ENCODE results near the gene LGALSL. TPM values are rescaled to one million over a fixed set of nuclear protein-coding genes. Genes with fewer than 3 reads are reported as not detected.

The LGALSL gene
- total RNA-seq, 1 experiment from 2014 or later: 23.8 TPM

DNA sequence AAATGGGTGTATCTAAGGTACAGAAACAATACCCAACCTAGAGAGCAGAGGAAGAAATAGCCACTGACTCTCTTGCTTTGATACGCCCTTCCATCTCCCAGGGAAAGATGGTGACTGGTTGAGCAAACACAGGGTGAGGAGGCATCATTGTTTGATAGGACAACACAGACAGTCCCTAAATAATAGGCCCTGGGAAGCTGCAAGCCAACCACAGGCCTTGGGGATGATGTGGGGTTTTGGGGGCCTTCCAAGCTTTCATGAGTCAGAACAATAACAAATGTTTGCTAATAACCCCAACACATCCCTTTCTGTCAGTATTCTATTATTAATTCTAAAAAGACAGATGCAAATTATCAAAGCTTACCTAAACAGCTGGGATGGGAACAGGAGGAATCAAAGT is 9.8 kb downstream of the LGALSL start:
- no peak overlapping the region for H2AFZ ChIP-seq (ENCODE audit: low read length)
- Mint-ChIP-seq H3K36me3 (ENCODE audit: insufficient read depth in 1 of 3, low read depth in 3 of 3) (peaks cover 0 to 7% (median 0%) of the 10 kb centered on the region in 3 experiments; a peak in 2 of 7 replicates), H3K9me3 (no peaks in the 10 kb centered on the region), H3K4me3 (no peak overlapping the region), H3K27ac (no peak overlapping the region), H3K27me3 (ENCODE audit: low read depth) (no peaks in the 10 kb centered on the region), H3K4me1 (peaks cover 8 to 23% of the 10 kb centered on the region in 2 experiments)
- no peak overlapping the region for H3T11ph ChIP-seq (ENCODE audit: low read length)
- no peak overlapping the region for H3K4me2 ChIP-seq (ENCODE audit: insufficient read depth, insufficient read length, low read length)
- no peak overlapping the region for H3K23ac ChIP-seq (ENCODE audit: insufficient read length, low read depth, low read length)
- TF ChIP-seq, protein P1, sequence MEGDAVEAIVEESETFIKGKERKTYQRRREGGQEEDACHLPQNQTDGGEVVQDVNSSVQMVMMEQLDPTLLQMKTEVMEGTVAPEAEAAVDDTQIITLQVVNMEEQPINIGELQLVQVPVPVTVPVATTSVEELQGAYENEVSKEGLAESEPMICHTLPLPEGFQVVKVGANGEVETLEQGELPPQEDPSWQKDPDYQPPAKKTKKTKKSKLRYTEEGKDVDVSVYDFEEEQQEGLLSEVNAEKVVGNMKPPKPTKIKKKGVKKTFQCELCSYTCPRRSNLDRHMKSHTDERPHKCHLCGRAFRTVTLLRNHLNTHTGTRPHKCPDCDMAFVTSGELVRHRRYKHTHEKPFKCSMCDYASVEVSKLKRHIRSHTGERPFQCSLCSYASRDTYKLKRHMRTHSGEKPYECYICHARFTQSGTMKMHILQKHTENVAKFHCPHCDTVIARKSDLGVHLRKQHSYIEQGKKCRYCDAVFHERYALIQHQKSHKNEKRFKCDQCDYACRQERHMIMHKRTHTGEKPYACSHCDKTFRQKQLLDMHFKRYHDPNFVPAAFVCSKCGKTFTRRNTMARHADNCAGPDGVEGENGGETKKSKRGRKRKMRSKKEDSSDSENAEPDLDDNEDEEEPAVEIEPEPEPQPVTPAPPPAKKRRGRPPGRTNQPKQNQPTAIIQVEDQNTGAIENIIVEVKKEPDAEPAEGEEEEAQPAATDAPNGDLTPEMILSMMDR (conservative IDR thresholded peaks at IDR 0.05): no peak
- H3K4ac ChIP-seq (ENCODE audit: low read depth, low read length): no peak overlapping the region
- H3K79me1 ChIP-seq (ENCODE audit: insufficient read depth, low read depth, low read length, poor library complexity, severe bottlenecking): no peaks in the 10 kb centered on the region
- no peak overlapping the region for H2BK15ac ChIP-seq (ENCODE audit: low read depth, low read length)
- DNase-seq: no peak
- H4K20me1 ChIP-seq (ENCODE audit: control insufficient read depth, insufficient read depth, insufficient read length): no peaks in the 10 kb centered on the region
- no peak overlapping the region for H2BK120ac ChIP-seq (ENCODE audit: low read depth, low read length, poor library complexity, severe bottlenecking)
- no peak overlapping the region for H2BK5ac ChIP-seq (ENCODE audit: insufficient read length, low read length)
- H4K91ac ChIP-seq (ENCODE audit: insufficient read length, low read depth, low read length): no peak overlapping the region
- no peak overlapping the region for H3K56ac ChIP-seq (ENCODE audit: insufficient read length, low read depth, low read length)
- H3K27me3 ChIP-seq (ENCODE audit: insufficient read depth, low read length): no peaks in the 10 kb centered on the region
- no peak overlapping the region for H2BK12ac ChIP-seq (ENCODE audit: insufficient read length, low read depth, low read length)
- H3K14ac ChIP-seq (ENCODE audit: insufficient read depth, low read length): no peak overlapping the region
- no peak overlapping the region for H3K18ac ChIP-seq (ENCODE audit: insufficient read length, low read depth, low read length)
- H4K5ac ChIP-seq (ENCODE audit: insufficient read length, low read depth, low read length): no peak overlapping the region
- H3K79me2 ChIP-seq (ENCODE audit: insufficient read depth, low read length): no peaks in the 10 kb centered on the region
- no peaks in the 10 kb centered on the region for H3K23me2 ChIP-seq (ENCODE audit: insufficient read length, low read depth, low read length, poor library complexity, severe bottlenecking)
- no CpG with 5 or more reads among the region's 1 CpG for WGBS (ENCODE audit: extremely low coverage, insufficient read length, low lambda C conversion rate)
- H2AK5ac ChIP-seq (ENCODE audit: insufficient read length, low read length): no peak overlapping the region
- no peak overlapping the region for H4K8ac ChIP-seq (replicated peaks; ENCODE audit: insufficient read length, low read depth, low read length)
- H3K9me3 ChIP-seq (ENCODE audit: control insufficient read depth, low read depth, low read length): no peaks in the 10 kb centered on the region
- 0 out of 2 replicates have a peak, but pooled peaks cover 2% of the 10 kb centered on the region for H3K4me1 ChIP-seq (ENCODE audit: insufficient read depth, low read length)
- H2BK20ac ChIP-seq (ENCODE audit: low read depth, low read length, poor library complexity, severe bottlenecking): no peak overlapping the region
- no peak overlapping the region for H3K9ac ChIP-seq (ENCODE audit: extremely low read depth, insufficient read length, low read length)
- H3K27ac ChIP-seq (ENCODE audit: insufficient read length, low read depth, low read length): no peak overlapping the region

Data from H9 (cell line).